Activated T-cell treated with anti-CD3 and anti-CD28 coated beads, Interleukin-2, amount 50 U/mL, for 48 hours (primary cell): Measurements from ENCODE around the gene CGB8.

Experiments used
- DNase-seq, 2 experiments: peaks; one replicate each; pipeline ENCODE4 v3.0.0-alpha.2; 2020

CGB8 gene

DNA sequence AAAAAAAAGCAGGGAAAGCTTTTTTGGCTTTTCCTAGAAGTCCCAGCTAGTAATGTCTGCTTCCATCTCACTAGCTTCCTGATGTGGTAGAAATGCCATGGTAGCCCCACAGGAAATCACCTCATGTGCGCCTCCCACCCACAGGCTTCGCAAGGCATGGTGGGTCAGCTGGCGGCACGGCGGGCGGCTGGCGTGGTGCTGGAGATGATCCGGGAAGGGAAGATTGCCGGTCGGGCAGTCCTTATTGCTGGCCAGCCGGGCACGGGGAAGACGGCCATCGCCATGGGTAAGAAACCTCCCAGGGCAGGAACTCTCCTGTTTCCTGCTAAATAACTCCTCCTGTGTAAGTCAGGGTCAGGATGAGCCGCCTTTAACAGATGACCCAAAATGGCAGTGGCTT lies 44.8 kb downstream of the CGB8 start:
- DNase-seq = no peak

DNA sequence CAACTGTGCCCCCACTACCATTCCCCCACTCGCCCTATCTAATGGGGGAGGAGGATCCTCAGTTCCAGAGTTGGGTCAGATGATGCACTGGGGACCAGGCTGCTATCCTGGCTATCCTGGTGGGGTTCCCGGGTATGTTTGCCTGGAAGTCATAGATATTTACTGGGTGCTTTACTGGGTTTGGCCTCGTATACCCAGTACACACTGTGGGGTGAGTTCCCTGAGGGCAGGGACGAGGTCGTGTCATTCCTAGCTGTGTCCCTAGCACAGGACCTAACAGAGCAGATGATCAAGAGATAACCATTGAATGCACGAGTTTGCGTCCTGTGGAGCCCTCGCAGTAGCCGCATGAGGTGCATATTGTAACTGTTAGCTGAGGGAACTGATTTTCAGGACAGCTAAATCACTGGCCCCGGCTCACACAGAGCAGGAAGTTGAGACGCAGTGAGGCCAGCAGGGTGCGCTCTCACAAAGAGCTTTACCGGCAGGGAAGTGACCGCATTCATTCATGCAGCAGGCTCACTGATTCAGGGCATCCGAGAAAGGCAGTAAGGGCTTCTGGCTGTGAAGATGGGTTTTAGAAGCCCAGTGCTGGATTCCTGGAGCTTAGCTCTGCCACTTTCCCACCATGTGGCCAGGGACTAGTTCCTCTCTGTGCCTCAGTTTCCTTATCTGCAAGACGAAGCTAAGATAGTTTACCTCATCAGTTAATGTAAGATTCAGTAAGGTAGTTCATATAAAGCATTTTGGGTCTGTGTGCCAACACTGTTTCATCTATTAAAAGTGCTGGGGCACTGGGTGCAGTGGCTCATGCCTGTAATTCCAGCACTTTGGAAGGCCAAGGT lies 49.2 kb downstream of the CGB8 start:
- DNase-seq = peak; percentile 81 to 86

DNA sequence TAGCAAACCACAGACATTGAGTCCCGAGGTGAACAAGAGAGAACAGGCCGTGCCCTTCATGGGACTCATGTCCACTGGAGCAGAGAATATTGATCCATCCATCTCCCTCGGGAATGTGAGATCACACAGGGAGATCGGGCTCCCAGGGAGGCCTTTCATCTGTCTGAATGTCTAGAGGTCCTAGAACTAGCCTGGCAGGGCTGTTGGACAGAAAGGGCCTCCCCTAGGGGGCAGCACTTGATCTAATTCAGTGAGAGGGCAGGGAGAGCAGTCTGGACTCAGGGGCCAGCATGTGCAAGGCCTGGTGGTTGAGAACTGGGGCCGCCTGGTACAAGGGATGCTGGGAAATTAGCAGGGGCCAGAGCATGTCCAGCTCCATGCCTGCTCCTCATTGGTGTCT lies 50.9 kb downstream of the CGB8 start:
- DNase-seq = peak; percentile 76
